ENCODE results near the gene DUSP3. TPM values are rescaled to one million over a fixed set of nuclear protein-coding genes. Genes with fewer than 3 reads are reported as not detected.

Gene DUSP3
- total and polyA plus RNA-seq, 7 experiments from 2014 or later: 5.4 to 31.0 (median 9.6) TPM

Other genes with a start within 250 kb of the DUSP3 start
- gene ETV4, start 232.6 kb downstream of the DUSP3 start, total RNA-seq: under 1 TPM in 1 of 5 experiments, not detected in 4; 0.85 TPM
- not detected for gene ETV4, start 232.6 kb downstream of the DUSP3 start, polyA plus RNA-seq
- 1 to 10 TPM in 1 of 5 experiments, under 1 TPM in 4; 0.37 to 2.5 (median 0.54) TPM for gene MEOX1, start 117.1 kb downstream of the DUSP3 start, total RNA-seq
- 1 to 10 TPM in 1 of 2 donors, under 1 TPM in 1; 0.40 to 1.5 TPM for gene MEOX1, start 117.1 kb downstream of the DUSP3 start, polyA plus RNA-seq
- gene SOST, start 20.2 kb downstream of the DUSP3 start, total RNA-seq: not detected
- gene SOST, start 20.2 kb downstream of the DUSP3 start, polyA plus RNA-seq: not detected
- not detected for gene CFAP97D1, start 1.5 kb upstream of the DUSP3 start, total RNA-seq
- not detected for gene CFAP97D1, start 1.5 kb upstream of the DUSP3 start, polyA plus RNA-seq
- gene MPP3, start 54.2 kb upstream of the DUSP3 start, total RNA-seq: 1 to 10 TPM in 1 of 5 experiments, under 1 TPM in 1, not detected in 3; 0.32 to 1.4 TPM
- not detected for gene MPP3, start 54.2 kb upstream of the DUSP3 start, polyA plus RNA-seq
- gene CD300LG, start 68.2 kb upstream of the DUSP3 start, total RNA-seq: not detected
- gene CD300LG, start 68.2 kb upstream of the DUSP3 start, polyA plus RNA-seq: not detected
- gene MPP2, start 128.6 kb upstream of the DUSP3 start, total RNA-seq: 1 to 10 TPM in 4 of 5 experiments, under 1 TPM in 1; 0.24 to 9.3 (median 3.7) TPM
- 1 to 10 TPM; 1.3 to 2.2 TPM for gene MPP2, start 128.6 kb upstream of the DUSP3 start, polyA plus RNA-seq
- not detected for gene PPY, start 163.5 kb upstream of the DUSP3 start, total RNA-seq
- not detected for gene PPY, start 163.5 kb upstream of the DUSP3 start, polyA plus RNA-seq
- not detected for gene PYY, start 175.0 kb upstream of the DUSP3 start, total RNA-seq
- not detected for gene PYY, start 175.0 kb upstream of the DUSP3 start, polyA plus RNA-seq
- 1 to 10 TPM in 2 of 5 experiments, under 1 TPM in 3; 0.19 to 1.9 (median 0.20) TPM for gene NAGS, start 225.6 kb upstream of the DUSP3 start, total RNA-seq
- gene NAGS, start 225.6 kb upstream of the DUSP3 start, polyA plus RNA-seq: 1 to 10 TPM in 1 of 2 donors, under 1 TPM in 1; 0.41 to 2.6 TPM
- 10 to 100 TPM; 12.1 to 32.0 (median 30.5) TPM for gene TMEM101, start 236.0 kb upstream of the DUSP3 start, total RNA-seq
- 10 to 100 TPM; 33.8 to 36.0 TPM for gene TMEM101, start 236.0 kb upstream of the DUSP3 start, polyA plus RNA-seq